ENCODE data around the gene ZFP36L1. TPM values are rescaled to one million over a fixed set of nuclear protein-coding genes. Genes with fewer than 3 reads are reported as not detected.

The ZFP36L1 gene
- total and polyA plus RNA-seq, 9 of the 15 experiments (the other 6 are each of a cell fraction or from before 2014, with no cell fraction given), result 1.3 to 26.6 (median 3.7) TPM

GRCh38 chr14:68777644-68778043 is 15.2 kb downstream of the ZFP36L1 start:
- Histone ChIP-seq H3K36me3 (ENCODE audit: control insufficient read depth, insufficient read depth, low read length) (no peaks in the 10 kb centered on the region), H3K79me2 (ENCODE audit: control insufficient read depth, insufficient read depth, low read length) (no peaks in the 10 kb centered on the region), H3K4me1 (replicated peaks in 1 of 2; ENCODE audit: control insufficient read depth in 2 of 2, insufficient read depth in 2 of 2, low read length in 2 of 2) (peaks cover 17 to 45% of the 10 kb centered on the region in 2 experiments), H3K9me3 (replicated peaks; ENCODE audit: control insufficient read depth, insufficient read depth, low read depth, low read length) (no peaks in the 10 kb centered on the region), H2AFZ (ENCODE audit: low read depth, low read length) (no peak overlapping the region), H3K9me1 (ENCODE audit: control insufficient read depth, insufficient read depth, low read length) (no peaks in the 10 kb centered on the region), H3K27ac (ENCODE audit: extremely low read depth, low read depth, low read length) (no peak overlapping the region), H3K9ac (ENCODE audit: insufficient read depth in 1 of 2, low read depth in 2 of 2, low read length in 2 of 2) (no peak overlapping the region), H4K20me1 (replicated peaks; ENCODE audit: control insufficient read depth, insufficient read depth, low read length) (no peaks in the 10 kb centered on the region), H3K27me3 (ENCODE audit: control insufficient read depth in 2 of 2, insufficient read depth in 2 of 2, low read length in 2 of 2) (no peaks in the 10 kb centered on the region), H3K4me2 (ENCODE audit: insufficient read depth, low read length) (no peak overlapping the region), H3K4me3 (no peak overlapping the region)
- TF ChIP-seq ZNF699 (CRISPR knock-in tag; IDR thresholded peaks at IDR 0.05; ENCODE audit: insufficient replicate concordance) (no peak), ZNF263 (CRISPR knock-in tag; IDR thresholded peaks at IDR 0.05; ENCODE audit: borderline replicate concordance) (0 out of 2 replicates have a peak, but pooled peaks have one; percentile 24)
- DNase-seq (ENCODE audit: extremely low read depth in 1 of 4, low spot score in 3 of 4) (no peak), FAIRE-seq (no peak), ATAC-seq (no peak)
- WGBS (ENCODE audit: insufficient coverage, low coverage, missing lambda C conversion rate), result 50% methylated on average over 1 of the region's 1 CpG
- ChIA-PET POLR2A (interaction anchor here (3.0 kb wide), 1 partner anchor 15 kb away, joined by 7 read pairs; the partner anchor contains the start of gene ZFP36L1), CTCF (ENCODE audit: low intra/inter-chr PET ratio) (no interaction called here)
- in situ Hi-C loops (cut with MboI) (no loop called here), intact Hi-C loops (cut with micrococcal nuclease) (no loop called here)
- BruUV-seq (replicated peaks), result no TSS peak

GRCh38 chr14:68775614-68776126 is 17.2 kb downstream of the ZFP36L1 start:
- no peaks in the 10 kb centered on the region for H4K20me1 ChIP-seq (replicated peaks; ENCODE audit: control insufficient read depth, insufficient read depth, low read length)
- intact Hi-C loops (cut with micrococcal nuclease), result no loop called here
- TF ChIP-seq RAD21 (CRISPR knock-in tag; conservative IDR thresholded peaks at IDR 0.05 in 1 of 2, IDR thresholded peaks at IDR 0.05 in 1 of 2) (peak in 1 of 2 experiments; percentile 15; a peak in 1 of 4 replicates), ZSCAN29 (IDR thresholded peaks at IDR 0.05) (no peak), GATA2 (CRISPR knock-in tag; IDR thresholded peaks at IDR 0.05) (no peak), CTCF (IDR thresholded peaks at IDR 0.05 in 2 of 3, conservative IDR thresholded peaks at IDR 0.05 in 1 of 3; ENCODE audit: insufficient read depth in 2 of 3, low read depth in 1 of 3, low read length in 3 of 3) (peak; percentile 24 to 41 (median 41); a peak in 3 of 6 replicates), MECOM (CRISPR knock-in tag; IDR thresholded peaks at IDR 0.05) (no peak), MEIS2 (IDR thresholded peaks at IDR 0.05; ENCODE audit: partially characterized antibody) (no peak), NCOR1 (IDR thresholded peaks at IDR 0.05) (no peak), ZNF431 (CRISPR knock-in tag; IDR thresholded peaks at IDR 0.05) (peak; percentile 84), BHLHE40 (IDR thresholded peaks at IDR 0.05; ENCODE audit: low read length) (no peak), KLF10 (CRISPR knock-in tag; IDR thresholded peaks at IDR 0.05) (no peak)
- TF ChIP-seq, protein P1, sequence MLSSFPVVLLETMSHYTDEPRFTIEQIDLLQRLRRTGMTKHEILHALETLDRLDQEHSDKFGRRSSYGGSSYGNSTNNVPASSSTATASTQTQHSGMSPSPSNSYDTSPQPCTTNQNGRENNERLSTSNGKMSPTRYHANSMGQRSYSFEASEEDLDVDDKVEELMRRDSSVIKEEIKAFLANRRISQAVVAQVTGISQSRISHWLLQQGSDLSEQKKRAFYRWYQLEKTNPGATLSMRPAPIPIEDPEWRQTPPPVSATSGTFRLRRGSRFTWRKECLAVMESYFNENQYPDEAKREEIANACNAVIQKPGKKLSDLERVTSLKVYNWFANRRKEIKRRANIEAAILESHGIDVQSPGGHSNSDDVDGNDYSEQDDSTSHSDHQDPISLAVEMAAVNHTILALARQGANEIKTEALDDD (IDR thresholded peaks at IDR 0.05), result peak; percentile 35; the same call in 1 of the 2 replicates
- in situ Hi-C loops (cut with MboI), result no loop called here
- peak in 1 of 4 experiments; percentile 40 for DNase-seq (ENCODE audit: extremely low read depth in 1 of 4, low spot score in 3 of 4)
- no peaks in the 10 kb centered on the region for H3K36me3 ChIP-seq (ENCODE audit: control insufficient read depth, insufficient read depth, low read length)
- ATAC-seq, result peak; percentile 51
- no peaks in the 10 kb centered on the region for H3K9me3 ChIP-seq (replicated peaks; ENCODE audit: control insufficient read depth, insufficient read depth, low read depth, low read length)
- no peaks in the 10 kb centered on the region for H3K79me2 ChIP-seq (ENCODE audit: control insufficient read depth, insufficient read depth, low read length)
- FAIRE-seq, result peak; percentile 67
- H2AFZ ChIP-seq (ENCODE audit: low read depth, low read length), result no peak overlapping the region
- H3K4me3 ChIP-seq, result no peak overlapping the region
- POLR2A ChIA-PET, result interaction anchor here (0.5 to 1.5 kb wide), 4 partner anchors 10 to 252 kb away, joined by 3 to 6 read pairs (median 3); partner anchors contain the start of gene ZFP36L1
- CTCF ChIA-PET (ENCODE audit: low intra/inter-chr PET ratio), result no interaction called here
- no peaks in the 10 kb centered on the region for H3K9me1 ChIP-seq (ENCODE audit: control insufficient read depth, insufficient read depth, low read length)
- WGBS (ENCODE audit: insufficient coverage, low coverage, missing lambda C conversion rate), result 76% methylated on average over 5 of the region's 6 CpGs
- H3K4me1 ChIP-seq (replicated peaks in 1 of 2; ENCODE audit: control insufficient read depth in 2 of 2, insufficient read depth in 2 of 2, low read length in 2 of 2), result peaks cover 5 to 26% of the 10 kb centered on the region in 2 experiments; a peak in 4 of 5 replicates
- no peak overlapping the region for H3K9ac ChIP-seq (ENCODE audit: insufficient read depth in 1 of 2, low read depth in 2 of 2, low read length in 2 of 2)
- no peak overlapping the region for H3K27ac ChIP-seq (ENCODE audit: extremely low read depth, low read depth, low read length)
- no peak overlapping the region for H3K4me2 ChIP-seq (ENCODE audit: insufficient read depth, low read length)
- no TSS peak for BruUV-seq (replicated peaks)
- no peaks in the 10 kb centered on the region for H3K27me3 ChIP-seq (ENCODE audit: control insufficient read depth in 2 of 2, insufficient read depth in 2 of 2, low read length in 2 of 2)
